Urothelium cell line (cell line): Measurements from ENCODE around the gene ZSWIM7.
"Not testable (repeated sequence)": the region's sequence is repeated elsewhere in the genome, so short reads cannot be mapped to it uniquely, and the experiment has no call there.

Experiments used
- DNase-seq: peaks from one replicate; pipeline ENCODE4 v3.0.0; 2011; ENCODE audit warnings: low spot score, mixed read lengths
- FAIRE-seq: peaks from 2 replicates; lab custom pipeline; 2011; peaks lifted over from hg19 to GRCh38; lab: Jason Lieb, UNC

ZSWIM7 gene

DNA sequence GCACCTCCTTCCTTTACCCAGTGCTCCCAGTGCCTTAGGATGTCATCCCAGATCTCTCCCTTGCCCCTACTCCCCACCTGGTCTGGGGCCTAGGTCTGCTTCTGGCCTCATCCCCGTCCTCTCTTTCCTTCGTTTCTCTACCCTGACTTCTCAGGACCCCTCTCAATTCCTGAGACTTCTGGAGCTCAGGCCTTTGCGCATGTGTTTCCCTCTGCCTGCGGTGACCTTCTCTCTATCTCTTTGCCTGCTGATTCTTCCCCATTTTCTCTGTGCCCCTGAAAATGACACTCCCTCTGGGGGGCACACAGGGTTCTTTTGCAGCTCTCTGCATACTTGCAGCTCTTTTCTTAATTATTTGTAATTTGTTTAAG, 41.0 kb downstream of the ZSWIM7 start:
- no peak for FAIRE-seq
- no peak for DNase-seq

DNA sequence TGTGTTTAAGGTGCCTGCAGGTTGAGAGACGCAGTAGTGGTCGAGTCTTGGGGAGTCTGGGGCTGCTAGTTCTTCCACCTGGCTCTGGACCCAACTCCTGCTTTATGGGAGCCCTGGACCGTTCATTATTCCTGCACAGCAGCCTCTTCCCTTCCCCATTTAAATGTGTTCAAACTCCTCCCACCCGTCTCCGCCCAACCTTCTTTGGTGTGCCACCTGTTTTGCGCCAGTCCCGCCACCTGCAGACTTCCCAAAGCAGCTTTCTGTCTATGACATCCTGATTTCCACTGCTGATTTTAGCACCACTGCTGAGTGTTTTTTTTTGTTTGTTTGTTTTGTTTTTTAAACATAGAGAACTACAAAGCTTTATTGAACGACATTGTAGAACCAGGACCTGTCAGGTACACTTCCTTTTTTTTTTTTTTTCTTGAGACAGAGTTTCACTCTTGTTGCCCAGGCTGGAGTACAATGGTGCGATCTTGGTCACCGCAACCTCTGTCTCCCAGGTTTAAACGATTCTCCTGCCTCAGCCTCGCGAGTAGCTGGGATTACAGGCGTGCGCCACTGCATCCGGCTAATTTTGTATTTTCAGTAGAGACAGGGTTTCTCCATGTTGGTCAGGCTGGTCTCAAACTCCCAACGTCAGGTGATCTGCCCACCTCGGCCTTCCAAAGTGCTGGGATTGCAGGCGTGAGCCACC, 41.7 kb downstream of the ZSWIM7 start:
- DNase-seq = no peak
- no peak for FAIRE-seq

DNA sequence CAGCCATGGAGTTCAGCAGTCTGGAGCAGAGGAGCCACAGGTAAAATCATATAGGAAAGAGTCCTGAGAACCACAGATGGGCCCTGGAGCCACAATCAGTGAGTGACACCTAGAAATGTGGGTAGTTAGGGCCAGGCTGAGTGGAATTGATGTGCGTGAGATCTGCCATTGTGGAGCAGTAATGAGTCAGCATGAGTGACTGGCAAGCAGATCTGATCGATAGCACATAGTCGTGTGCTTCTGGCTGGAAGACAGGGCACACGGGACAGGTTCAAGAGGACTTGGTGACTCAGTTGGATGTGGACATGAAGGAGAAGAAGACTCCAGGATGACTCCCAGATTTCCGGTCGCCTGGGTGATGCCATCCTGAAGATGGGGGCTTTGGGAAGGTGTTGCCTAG, 42.3 kb downstream of the ZSWIM7 start:
- DNase-seq = no peak
- FAIRE-seq = no peak

DNA sequence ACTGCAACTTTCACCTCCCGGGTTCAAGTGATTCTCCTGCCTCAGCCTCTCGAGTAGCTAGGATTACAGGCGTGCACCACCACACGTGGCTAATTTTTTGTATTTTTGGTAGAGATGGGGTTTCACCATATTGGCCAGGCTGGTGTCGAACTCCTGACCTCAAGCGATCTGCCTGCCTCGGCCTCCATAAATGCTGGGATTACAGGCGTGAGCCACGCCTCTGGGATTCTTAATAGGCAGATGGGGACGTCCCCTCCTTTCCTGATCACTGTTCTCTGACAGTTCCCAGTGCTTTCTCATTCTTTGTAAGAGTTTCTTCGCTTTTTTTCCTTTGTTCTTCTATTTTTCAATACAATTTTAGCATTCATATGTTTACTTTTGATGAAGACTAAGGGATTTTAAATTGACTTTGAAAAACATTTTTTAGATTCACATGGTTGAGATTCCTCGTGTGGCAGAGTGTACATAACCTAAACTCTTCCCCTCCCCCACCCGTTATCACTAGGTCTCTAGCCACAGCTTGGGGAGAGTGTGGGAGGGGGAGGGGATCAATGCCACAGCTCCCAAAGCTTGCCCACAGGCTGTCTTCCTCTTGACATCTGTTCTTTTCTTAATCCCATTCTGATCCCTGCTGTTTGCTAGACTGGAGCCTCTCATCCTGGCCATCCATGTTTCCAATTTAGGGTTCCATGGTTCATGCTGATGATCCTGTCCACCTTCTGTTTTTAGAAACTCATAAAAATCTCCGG, 43.5 kb downstream of the ZSWIM7 start:
- FAIRE-seq = no peak
- no peak for DNase-seq

DNA sequence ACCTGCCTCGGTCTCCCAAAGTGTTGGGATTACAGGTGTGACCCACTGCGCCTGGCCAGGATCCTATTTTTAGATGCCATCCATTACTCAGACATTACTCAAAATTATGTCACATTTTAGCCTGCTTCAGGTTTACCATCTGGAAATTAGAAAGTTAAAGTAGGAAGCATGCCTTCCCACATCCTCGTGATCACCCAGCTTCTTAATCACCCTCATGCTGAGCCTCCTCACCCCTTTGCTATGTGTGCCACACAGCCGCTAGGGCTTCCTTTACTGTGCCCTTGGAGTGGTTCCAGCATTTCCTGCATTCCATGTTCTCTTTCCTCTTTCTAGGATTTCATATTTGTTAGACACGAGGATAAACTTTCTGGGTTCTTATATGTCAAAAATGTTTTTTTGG, 45.3 kb downstream of the ZSWIM7 start:
- DNase-seq (peak; percentile 67), FAIRE-seq (no peak)

DNA sequence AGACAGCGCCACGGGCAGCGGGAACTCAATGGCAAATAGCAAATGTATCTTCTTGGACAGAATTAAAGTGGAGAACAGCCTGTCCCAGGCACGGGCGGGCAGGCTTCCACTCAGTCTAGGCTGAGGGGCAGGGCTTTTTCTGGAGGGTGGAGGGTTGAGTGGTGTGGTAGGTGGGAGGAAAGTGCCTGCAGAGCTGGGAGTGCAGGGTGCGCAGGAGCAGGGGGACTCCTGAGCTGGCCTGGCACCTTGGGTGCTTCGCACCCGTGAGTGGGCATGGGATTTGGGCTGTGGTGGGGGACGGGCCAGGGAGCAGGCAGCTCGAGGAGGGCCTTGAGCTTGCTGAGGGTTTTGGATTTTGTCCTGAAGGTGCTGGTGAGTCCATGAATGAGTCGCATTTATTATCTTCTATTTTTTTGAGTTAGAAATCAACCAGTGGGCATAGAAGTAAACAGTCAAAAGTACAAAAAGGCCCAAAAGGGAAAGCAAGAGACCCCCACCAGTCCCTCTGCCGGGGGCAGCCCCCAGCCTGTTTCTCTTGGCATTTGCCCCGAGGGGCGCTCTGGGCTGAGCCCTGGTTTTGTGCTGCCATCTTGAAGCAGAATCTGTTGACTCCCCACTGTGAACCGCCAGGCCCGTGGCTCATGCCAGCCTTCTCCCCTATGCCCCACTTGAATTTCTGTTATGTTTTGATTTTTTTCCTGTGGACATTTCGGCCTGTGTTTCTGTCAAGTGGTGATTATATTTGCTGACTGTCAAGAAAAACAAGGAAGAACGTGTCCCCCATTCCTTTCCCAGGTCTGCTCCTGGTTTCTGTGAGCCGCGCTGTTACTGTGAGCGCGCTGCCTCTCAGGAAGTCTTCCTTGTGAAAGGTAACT, 46.4 kb downstream of the ZSWIM7 start:
- no peak for FAIRE-seq
- no peak for DNase-seq

DNA sequence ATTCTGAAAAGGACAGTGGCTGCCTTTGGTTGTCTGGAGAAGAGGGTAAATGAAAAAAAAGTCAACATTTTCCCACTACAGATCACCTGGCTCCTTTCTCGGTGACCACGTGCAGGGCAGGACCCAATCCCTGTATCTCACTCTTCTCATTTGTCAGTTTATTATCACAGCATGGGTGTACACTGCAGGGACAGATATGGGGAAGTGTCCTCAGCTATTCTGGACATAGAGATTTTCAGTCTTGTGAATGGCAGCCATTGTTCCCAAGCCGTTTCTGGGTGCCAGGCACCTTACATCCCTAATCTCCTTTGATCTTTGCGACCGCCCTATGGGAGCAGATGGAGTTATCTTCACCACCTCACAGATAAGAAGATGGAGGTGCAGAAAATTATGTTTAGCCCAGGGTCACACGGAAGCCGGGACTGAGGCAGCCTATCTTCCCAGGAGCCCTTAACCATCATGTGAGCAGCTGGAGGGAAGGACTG, 47.4 kb downstream of the ZSWIM7 start:
- no peak for FAIRE-seq
- no peak for DNase-seq

DNA sequence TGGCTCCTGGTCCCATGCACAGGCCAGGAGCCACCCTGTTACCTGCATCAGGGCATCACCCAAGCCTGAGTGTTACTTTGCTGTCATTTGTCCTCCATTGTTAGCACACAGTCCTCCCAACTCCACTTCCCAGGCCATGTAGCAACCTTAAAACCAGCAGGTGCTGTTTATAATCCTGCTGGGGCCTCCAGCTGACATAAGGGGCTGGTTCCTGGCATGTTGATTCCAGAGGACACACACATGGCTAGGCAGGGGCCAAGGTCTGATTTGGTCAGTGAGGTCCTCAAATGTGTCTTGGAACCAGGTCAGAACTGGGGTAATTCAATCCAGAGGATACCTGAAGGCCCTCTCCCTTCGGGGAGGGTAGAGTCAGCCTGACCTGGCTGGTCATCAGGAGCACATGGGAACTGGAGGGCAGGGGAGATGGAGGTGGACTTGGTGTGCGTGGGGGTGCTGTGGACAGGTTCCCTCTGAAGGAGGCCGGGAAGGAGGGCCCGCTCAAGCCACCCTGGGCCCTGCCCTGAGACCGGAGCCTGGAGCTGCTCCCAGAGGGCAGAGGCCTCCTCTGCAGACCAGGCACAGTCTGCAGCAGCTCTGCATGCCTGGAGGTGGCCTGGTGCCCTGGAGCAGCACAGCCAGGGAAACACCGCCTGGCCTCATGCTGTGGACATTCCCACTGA, 48.0 kb downstream of the ZSWIM7 start:
- FAIRE-seq = no peak

DNA sequence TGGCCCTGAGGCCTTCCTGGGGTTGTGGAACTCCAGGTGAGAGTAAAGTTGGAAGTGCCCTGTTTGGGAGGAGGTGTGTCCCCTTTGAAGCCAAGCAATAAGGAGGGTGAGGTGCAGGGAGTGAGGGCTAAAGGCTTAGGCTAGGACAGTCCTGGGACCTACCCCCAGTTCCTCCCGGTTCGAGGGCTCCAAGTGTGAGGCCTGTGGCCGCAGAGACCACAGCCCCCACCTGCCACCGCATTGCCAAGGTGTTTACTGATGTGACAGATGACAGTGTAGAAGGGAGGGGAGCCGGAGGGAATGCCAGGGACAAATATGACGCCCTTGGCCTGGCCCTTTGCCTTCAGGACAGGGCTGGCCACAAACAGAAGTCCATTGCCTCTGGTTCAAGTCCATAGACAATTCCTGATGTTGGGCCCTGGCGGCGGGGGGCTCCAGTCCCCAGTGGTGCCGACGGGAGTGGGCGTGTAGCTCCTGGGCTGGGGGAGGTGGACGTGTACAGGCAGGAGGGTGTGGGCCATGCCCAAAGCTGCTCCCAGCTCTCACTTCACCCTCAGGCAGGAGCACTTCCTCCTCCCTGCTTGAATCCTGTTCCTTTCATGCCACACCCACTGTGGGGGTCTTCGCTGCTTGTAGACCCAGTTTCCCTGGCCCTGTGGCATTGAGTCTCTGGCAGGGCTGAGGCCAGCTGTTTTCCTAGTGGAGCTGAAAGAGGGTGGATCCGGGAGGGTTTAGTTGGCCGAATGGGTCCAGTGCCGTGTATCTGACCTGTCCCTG, 51.3 kb downstream of the ZSWIM7 start:
- FAIRE-seq (no peak), DNase-seq (no peak)

More for the DNA sequence above, 48.0 kb downstream of the ZSWIM7 start:
- DNase-seq = no peak

DNA sequence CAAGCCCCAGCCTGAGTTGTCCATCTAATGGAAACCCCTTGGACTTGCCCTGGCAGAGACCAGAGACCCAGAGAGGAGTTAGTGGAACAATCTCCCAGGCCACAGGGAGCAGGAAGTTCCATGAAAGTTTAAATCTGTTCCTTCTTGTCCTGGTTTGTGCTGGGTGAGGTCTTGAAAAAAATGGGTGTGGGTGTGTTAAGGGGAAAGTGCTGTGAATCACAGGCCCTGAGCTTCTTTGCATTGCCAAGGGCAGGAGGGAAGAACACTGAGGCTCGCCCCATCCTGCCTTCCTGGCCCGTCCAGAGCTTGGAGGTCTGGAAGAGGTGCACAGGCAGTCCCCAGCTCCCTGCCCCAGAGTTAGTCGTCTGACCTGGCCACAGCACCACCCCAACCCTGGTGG, 52.2 kb downstream of the ZSWIM7 start:
- FAIRE-seq = no peak
- DNase-seq = no peak

DNA sequence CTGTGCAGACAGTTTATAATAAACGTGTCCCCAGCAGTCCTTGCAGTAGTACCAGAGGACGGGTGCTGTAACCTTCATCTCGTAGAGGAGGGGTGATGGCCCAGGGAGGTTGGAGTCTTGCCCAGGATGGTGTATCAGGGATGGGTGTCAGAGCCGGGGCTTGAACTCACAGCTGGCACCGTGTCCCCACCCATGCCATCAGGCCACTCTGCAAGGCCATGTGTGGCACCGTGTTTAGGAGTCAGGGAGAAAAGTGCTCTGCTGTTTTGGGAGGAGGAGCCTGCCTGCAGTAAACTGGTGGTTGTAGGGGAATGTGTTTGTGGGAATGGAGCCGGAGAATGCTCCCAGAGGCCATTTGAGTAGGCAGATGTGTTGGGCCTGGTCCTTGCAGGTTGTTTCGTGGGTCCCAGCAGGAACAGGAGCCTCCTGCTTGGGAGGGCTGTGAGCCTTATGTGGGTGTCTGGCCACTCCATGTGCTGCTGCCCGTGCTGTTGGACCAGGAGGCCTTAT, 52.8 kb downstream of the ZSWIM7 start:
- no peak for DNase-seq
- FAIRE-seq = no peak

DNA sequence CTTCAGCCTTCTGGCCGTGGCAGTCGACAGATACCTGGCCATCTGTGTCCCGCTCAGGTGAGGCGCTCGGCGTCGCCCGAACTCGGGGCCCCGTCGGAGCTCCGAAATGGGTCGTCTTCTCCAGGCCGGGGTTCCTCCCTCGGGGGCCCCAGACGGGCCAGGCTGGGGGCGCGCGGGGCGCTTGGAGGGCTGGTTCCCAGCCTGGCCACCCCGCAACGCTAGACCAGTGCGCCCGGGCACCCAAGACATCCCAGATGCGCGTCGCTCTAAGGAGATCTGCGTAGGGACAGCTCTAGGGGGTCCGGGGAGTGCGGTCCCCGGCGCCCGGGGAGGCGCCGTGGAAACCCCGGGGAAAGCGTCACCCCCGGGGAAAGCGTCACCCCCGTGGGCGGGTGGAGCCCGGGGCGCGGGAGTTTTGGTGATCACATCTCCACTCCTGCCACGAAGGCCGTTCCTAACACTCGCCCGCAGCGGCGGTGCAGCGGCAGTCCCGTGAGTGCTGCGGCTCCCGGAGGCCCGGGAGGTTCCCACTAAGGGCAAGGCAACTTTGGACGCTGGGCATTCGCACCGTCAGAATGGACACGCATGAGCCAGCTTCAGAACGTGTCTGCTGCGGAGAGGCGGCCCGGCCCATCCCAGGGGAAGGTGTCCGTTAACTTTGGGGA, 53.8 kb downstream of the ZSWIM7 start:
- FAIRE-seq (no peak), DNase-seq (no peak)

DNA sequence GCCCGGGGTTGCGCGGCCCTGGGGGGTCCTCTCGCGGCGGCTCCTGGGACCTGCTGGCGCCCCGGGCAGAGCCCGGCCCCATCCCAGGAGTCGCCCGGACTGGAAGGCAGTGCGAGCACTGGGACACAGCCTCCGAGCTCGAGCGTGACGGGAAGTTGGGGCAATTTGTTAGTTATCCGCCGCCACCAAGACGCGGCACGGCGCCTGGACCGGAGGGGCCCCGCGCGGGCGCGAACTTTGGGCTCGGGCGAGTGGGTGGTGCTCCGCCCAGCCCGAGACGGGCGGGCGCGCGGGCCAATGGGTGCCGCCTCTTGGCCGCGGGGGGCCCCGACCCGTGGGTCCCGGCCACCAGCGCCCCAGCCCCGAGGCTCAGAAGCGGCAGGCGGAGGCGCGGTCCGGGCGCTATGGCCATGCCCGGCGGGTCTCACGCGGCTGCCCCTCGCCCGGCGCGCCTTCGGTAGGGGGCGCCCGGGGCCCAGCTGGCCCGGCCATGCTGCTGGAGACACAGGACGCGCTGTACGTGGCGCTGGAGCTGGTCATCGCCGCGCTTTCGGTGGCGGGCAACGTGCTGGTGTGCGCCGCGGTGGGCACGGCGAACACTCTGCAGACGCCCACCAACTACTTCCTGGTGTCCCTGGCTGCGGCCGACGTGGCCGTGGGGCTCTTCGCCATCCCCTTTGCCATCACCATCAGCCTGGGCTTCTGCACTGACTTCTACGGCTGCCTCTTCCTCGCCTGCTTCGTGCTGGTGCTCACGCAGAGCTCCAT, 54.6 kb downstream of the ZSWIM7 start, which contains the start of gene ADORA2B:
TSS of gene ADORA2B (plus strand) at position 372 of the 768 bp plus-strand sequence. CDS start at position 491, 119 bp downstream.
- FAIRE-seq = no peak
- DNase-seq = peak; percentile 74

DNA sequence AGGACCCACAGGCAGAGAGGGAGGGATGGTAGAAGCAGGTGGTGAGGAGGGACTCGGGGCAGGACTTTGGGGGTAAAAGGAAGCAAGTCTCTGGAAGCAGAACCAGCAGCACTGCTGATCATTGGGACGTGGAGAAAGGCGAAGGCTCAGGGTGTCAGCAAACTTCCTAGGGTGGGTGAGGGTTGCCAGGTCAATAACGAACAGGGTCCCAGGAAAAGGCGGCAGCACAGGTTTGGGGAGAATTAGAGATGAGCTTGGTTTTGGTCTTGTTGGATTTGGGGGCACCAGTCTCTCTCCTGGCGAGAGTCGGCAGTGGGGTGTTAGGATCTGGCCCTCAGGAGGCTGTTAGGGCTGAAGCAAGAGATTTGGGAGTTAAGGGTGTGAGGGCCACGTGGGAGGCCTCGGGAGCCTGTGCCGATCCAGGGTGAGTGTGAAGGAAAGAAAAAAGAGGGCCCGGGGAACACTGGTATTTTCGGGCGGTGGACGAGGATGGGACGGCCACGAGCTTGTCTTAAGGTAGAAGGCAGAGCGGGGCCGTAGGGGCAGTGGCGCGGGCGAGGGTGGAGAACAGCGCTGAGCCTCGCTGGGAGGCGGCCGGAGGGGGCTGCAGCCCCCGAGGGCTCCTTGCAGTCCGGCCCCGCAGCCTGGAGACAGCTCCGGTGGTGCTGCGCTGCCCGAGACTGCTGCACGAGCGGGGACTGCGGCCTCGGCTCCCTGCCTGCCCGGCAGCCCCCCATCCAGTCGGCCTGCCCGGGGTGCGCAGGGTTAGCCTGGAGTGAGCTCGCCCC, 55.3 kb downstream of the ZSWIM7 start:
- DNase-seq = no peak
- no peak for FAIRE-seq

DNA sequence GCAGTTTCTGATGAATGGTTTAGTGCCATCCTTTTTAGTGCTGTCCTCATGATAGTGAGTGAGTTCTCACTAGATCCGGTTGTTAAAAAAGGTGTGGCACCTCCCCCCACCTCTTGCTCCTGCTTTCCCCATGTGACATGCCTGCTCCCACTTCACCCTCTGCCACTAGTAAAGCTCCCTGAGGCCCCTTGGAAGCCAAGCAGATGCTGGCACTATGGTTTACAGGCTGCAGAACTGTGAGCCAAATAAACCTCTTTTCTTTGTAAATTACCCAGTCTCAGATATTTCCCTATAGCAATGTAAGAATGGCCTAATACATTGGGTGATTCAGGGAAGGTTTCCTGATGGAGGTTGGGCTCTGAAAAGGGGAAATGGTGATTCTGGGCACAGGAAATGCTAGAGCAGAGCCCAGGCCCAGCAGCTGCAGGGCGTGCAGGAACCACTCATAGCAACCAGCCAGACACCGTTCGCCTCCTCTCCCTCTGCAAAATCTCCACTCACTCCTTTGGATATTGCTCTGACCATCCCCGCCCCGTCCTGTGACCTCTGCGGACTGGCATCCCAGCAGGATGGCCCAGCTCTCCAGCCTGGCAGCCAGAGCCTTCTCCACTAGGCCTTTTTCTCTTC, 57.2 kb downstream of the ZSWIM7 start:
- no peak for FAIRE-seq
- no peak for DNase-seq

DNA sequence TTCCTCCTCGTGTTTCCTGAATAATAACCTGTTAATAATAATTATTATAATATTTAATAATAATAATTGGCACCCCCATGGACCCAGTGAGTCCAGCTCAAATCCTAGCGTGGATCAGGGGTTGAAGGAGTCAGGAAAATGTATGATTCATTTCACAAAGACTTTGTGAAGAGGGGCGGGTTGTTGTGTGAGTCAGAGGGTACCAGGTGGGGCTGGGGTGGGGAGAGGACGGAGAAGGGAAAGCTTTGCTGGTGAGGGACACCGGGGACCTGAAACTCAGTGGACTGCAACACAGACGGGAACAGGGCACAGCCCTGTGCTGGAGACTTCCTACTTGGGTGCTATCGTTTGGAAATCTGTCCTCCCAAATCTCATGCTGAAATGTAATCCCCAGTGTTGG, 57.7 kb downstream of the ZSWIM7 start:
- DNase-seq (peak; percentile 65), FAIRE-seq (no peak)

DNA sequence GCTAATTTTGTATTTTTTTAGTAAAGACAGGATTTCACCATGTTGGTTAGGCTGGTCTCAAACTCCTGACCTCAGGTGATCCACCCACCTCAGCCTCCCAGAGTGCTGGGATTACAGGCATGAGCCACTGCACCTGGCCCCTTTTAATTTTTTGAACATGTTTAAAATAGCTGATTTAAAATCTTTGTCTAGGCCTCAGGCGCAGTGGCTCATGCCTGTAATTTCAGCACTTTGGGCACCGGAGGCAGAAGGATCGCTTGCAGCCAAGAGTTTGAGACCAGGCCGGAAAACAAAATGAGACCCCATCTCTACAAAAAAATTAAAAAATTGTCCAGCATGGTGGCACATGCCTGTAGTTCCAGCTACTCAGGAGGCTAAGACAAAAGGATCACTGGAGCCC, 63.0 kb downstream of the ZSWIM7 start:
- not testable (repeated sequence) for DNase-seq, FAIRE-seq
